Thoracic aorta (tissue), 2 donors: ENCODE data around the gene TRNP1. TPM values are rescaled to one million over a fixed set of nuclear protein-coding genes. Genes with fewer than 3 reads are reported as not detected.
"Not testable (repeated sequence)": the region's sequence is repeated elsewhere in the genome, so short reads cannot be mapped to it uniquely, and the experiment has no call there.

Source experiments
- ATAC-seq: fragments of 150-250 bp; one replicate; pipeline ENCODE4 v1.8.0; 2017; ENCODE audit warnings: low read depth; ENCODE audit not compliant: insufficient number of reproducible peaks, low FRiP score
- DNase-seq: peaks from one replicate; pipeline ENCODE4 v3.0.0-alpha.2; 2020; ENCODE audit warnings: low spot score
- H3K27ac ChIP-seq, 2 donors: fragments of 200-600 bp; sonication (generic); 1 replicate in 1 of 2; 2 replicates in 1 of 2; pipeline ENCODE4 v1.5.1; 2016; ENCODE audit warnings: mild to moderate bottlenecking in 2 of 2, moderate library complexity in 2 of 2
- H3K27me3 ChIP-seq: fragments of 200-600 bp; sonication (generic); replicated peaks from 2 replicates; pipeline ENCODE4 v1.6.0; 2016; ENCODE audit warnings: mild to moderate bottlenecking; ENCODE audit not compliant: insufficient read depth
- H3K36me3 ChIP-seq: fragments of 200-600 bp; sonication (generic); one replicate; pipeline ENCODE4 v1.5.1; 2016
- H3K4me1 ChIP-seq, 2 donors: fragments of 200-600 bp; sonication (generic); 1 replicate in 1 of 2; 2 replicates in 1 of 2; pipeline versions ENCODE4 v1.5.1 to v1.6.0; 2016; ENCODE audit warnings: low read depth in 2 of 2, mild to moderate bottlenecking in 1 of 2; ENCODE audit not compliant: control insufficient read depth in 1 of 2
- H3K4me3 ChIP-seq: fragments of 200-600 bp; sonication (generic); 2 replicates; pipeline ENCODE4 v1.5.1; 2016; ENCODE audit warnings: mild to moderate bottlenecking
- H3K9me3 ChIP-seq: fragments of 200-600 bp; sonication (generic); 2 replicates; pipeline ENCODE4 v1.5.1; 2016
- total RNA-seq, 2 donors: library from RNA; depleted of rRNA; stranded (reverse); fragments of >200 nt; gene quantifications; one replicate each; pipeline versions ENCODE4 v1.1.0 to v1.2.3, GENCODE V29; 2016
- TF ChIP-seq, protein P1 (sequence below): fragments of 200-600 bp; sonication (generic); IDR thresholded peaks from one replicate; pipeline ENCODE4 v1.5.1; 2019; ENCODE audit warnings: antibody characterized with exemption

TRNP1 gene
- total RNA-seq, 2 donors from 2014 or later = 26.4 to 34.9 TPM

DNA sequence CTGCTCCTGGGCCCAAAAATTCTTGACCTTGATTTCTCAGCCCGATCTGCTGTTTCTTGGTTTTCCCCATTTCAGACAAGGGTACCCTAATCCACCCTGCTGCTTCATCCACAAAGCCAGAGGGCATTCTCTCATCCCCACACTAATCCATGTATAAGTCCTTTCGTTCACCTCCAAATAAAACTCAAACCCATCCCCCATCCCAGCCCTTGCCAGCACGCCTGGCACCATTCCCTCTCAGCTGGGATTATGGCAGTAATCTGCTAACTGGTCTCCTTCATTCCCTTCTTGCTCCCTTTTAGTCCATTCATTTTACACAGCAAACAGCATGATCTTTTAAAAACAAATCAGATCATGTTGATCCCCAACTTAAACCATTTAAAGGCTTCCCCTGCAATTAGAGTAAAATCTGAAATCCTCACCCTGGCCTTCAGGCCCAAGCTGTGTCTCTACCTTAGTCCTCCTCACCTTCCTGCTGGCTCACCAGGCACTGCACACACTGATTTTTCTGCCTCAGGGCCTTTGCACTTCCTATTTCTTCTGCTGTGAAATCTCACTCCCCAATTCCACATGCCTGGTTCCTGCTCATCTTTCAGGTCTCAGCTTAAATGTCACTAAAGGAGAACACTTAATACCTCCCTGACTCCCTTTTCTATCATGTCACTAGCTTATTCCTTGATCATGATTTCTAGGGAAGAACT is 12.2 kb upstream of the TRNP1 start:
- Histone ChIP-seq H3K27me3 (no peaks in the 10 kb centered on the region), H3K4me1 (no peaks in the 10 kb centered on the region), H3K4me3 (no peak overlapping the region), H3K9me3 (no peaks in the 10 kb centered on the region), H3K36me3 (no peaks in the 10 kb centered on the region), H3K27ac (no peak overlapping the region)
- no peak for ATAC-seq
- TF ChIP-seq, protein P1, sequence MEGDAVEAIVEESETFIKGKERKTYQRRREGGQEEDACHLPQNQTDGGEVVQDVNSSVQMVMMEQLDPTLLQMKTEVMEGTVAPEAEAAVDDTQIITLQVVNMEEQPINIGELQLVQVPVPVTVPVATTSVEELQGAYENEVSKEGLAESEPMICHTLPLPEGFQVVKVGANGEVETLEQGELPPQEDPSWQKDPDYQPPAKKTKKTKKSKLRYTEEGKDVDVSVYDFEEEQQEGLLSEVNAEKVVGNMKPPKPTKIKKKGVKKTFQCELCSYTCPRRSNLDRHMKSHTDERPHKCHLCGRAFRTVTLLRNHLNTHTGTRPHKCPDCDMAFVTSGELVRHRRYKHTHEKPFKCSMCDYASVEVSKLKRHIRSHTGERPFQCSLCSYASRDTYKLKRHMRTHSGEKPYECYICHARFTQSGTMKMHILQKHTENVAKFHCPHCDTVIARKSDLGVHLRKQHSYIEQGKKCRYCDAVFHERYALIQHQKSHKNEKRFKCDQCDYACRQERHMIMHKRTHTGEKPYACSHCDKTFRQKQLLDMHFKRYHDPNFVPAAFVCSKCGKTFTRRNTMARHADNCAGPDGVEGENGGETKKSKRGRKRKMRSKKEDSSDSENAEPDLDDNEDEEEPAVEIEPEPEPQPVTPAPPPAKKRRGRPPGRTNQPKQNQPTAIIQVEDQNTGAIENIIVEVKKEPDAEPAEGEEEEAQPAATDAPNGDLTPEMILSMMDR = no peak
- DNase-seq = no peak

DNA sequence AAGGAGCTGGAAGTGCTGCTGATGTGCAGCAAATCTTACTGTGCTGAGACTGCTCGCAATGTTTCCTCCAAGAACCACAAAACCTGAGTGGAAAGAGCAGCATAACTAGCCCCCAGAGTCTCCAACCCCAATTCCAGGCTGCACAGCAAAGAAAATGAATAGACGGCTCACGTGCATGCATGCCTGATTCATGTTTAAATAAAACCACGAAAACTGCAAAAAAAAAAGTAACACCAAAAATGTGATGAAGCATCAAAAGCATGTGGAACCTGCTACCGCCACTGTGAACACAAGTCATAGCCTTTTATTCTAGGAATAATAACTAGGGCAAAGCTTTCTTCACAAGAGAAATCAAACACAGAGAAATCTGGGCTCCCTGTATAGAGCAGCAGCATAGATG is 9.6 kb upstream of the TRNP1 start:
- no peak overlapping the region for H3K4me3 ChIP-seq
- H3K4me1 ChIP-seq = no peaks in the 10 kb centered on the region
- TF ChIP-seq, protein P1 = no peak
- H3K9me3 ChIP-seq = no peaks in the 10 kb centered on the region
- DNase-seq (no peak), ATAC-seq (no peak)
- H3K36me3 ChIP-seq = no peaks in the 10 kb centered on the region
- H3K27ac ChIP-seq = no peak overlapping the region
- H3K27me3 ChIP-seq = no peaks in the 10 kb centered on the region

DNA sequence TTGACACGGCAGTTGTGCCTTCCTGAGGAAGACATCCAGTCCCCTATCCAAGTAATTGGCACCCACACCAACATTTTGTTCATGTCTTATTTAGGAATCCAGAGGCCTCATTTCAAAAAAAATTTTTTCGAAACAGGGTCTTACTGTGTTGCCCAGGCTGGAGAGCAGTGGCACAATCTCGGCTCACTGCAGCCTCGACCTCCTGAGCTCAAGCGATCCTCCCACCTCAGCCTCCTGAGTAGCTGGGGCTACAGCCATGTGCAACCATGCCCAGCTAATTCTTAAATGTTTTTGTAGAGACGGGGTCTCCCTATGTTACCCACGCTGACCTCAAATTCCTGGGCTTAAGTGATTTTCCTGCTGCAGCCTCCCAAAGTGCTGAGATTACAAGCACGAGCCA is 9.2 kb upstream of the TRNP1 start:
- no peaks in the 10 kb centered on the region for H3K4me1 ChIP-seq
- H3K9me3 ChIP-seq = no peaks in the 10 kb centered on the region
- no peaks in the 10 kb centered on the region for H3K36me3 ChIP-seq
- DNase-seq (no peak), ATAC-seq (no peak)
- H3K4me3 ChIP-seq = no peak overlapping the region
- TF ChIP-seq, protein P1 = no peak
- H3K27me3 ChIP-seq = no peaks in the 10 kb centered on the region
- H3K27ac ChIP-seq = no peak overlapping the region

DNA sequence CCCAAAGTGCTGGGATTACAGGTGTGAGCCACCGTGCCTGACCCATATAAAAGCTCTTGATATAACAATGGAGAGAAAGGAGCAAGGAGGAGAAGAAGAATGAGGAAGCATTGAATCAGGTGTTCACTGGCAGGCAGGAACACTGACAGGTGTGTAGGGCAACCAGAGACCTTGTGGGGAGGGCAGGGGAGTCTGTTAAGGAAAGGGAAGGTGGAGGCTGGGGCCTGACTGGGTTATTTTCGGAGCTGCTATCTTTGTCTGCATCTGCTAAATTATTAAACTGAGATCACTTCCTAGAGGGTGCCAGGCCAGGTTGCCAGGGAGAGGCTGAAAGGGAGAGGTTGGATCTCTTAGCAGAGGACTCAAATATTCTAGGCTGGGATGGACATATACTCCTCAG is 6.8 kb upstream of the TRNP1 start:
- H3K4me3 ChIP-seq = no peak overlapping the region
- ATAC-seq (no peak), DNase-seq (no peak)
- TF ChIP-seq, protein P1 = no peak
- H3K9me3 ChIP-seq = no peaks in the 10 kb centered on the region
- H3K27me3 ChIP-seq = no peaks in the 10 kb centered on the region
- no peak overlapping the region for H3K27ac ChIP-seq
- H3K4me1 ChIP-seq = no peaks in the 10 kb centered on the region
- H3K36me3 ChIP-seq = no peaks in the 10 kb centered on the region

DNA sequence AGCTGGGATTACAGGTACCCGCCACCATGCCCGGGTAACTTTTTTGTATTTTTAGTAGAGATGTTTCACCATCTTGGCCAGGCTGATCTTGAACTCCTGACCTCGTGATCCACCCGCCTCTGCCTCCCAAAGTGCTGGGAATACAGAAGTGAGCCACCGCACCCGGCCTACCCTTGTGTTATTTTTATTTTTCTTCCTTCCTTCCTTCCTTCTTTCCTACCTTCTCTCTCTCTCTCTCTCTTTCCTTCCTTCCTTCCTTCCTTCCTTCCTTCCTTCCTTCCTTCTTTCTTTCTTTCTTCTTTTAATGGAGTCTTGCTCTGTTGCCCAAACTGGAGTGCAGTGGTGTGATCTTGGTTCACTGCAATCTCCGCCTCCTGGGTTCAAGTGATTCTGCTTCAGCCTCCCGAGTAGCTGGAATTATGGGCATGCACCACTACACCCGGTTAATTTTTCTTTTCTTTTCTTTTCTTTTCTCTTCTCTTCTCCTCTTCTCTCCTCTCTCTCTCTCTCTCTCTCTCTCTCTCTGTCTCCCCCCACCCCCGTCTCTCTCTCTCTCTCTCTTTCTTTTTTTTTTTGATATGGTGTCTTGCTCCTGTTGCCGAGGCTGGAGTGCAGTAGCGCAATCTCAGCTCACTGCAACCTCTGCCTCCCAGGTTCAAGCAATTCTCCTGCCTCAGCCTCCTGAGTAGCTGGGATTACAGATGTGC is 3.9 kb upstream of the TRNP1 start:
- not testable (repeated sequence) for H3K27ac ChIP-seq, ATAC-seq, DNase-seq, H3K4me3 ChIP-seq, H3K9me3 ChIP-seq, H3K4me1 ChIP-seq, H3K27me3 ChIP-seq, H3K36me3 ChIP-seq
